HEK293 (cell line): Measurements from ENCODE around the gene LRRC8E.

Experiments
- CTCF ChIA-PET: fragments of 350-600 bp; formaldehyde crosslinking; extraction: SDS; loops from one replicate; lab custom pipeline; 2021; ENCODE audit warnings: antibody characterized with exemption; lab: Yijun Ruan, JAX
- POLR2A ChIA-PET: fragments of 300-600 bp; formaldehyde crosslinking; extraction: SDS; loops from one replicate; lab custom pipeline; 2020; ENCODE audit warnings: antibody characterized with exemption, inconsistent platforms; lab: Yijun Ruan, JAX
- H3K27ac ChIP-seq: fragments of 200-500 bp; sonication (Bioruptor generic); 2 replicates; pipeline ENCODE4 v1.5.1; 2014; ENCODE audit warnings: low read depth, low read length, control low read depth, inconsistent platforms; ENCODE audit errors: extremely low read depth
- H3K36me3 ChIP-seq, 2 experiments: fragments of 200-500 bp in 1 of 2; sonication (Bioruptor generic) in 1 of 2; 1 replicate in 1 of 2; 2 replicates in 1 of 2; pipeline ENCODE4 v1.5.1; 2014 to 2017; ENCODE audit warnings: inconsistent platforms in 2 of 2, low read length in 2 of 2; ENCODE audit not compliant: control insufficient read depth in 2 of 2, insufficient read depth in 1 of 2
- H3K4me1 ChIP-seq: fragments of 200-500 bp; sonication (Bioruptor generic); 2 replicates; pipeline ENCODE4 v1.5.1; 2014; ENCODE audit warnings: mild to moderate bottlenecking, low read length, inconsistent platforms; ENCODE audit not compliant: control insufficient read depth, insufficient read depth
- H3K4me3 ChIP-seq: 2 replicates; pipeline ENCODE4 v1.5.1; 2011; ENCODE audit warnings: low read depth, mild to moderate bottlenecking, control low read depth, low read length, moderate library complexity
- H3K9me3 ChIP-seq: fragments of 200-500 bp; sonication (Bioruptor generic); 2 replicates; pipeline ENCODE4 v1.5.1; 2014; ENCODE audit warnings: low read depth, low read length, inconsistent platforms; ENCODE audit not compliant: control insufficient read depth, insufficient read depth
- IKZF3 ChIP-seq: fragments of 450-650 bp; IDR thresholded peaks from 2 replicates; pipeline ENCODE4 v1.5.0; 2018; ENCODE audit warnings: missing biosample characterization, mild to moderate bottlenecking, missing genetic modification characterization, moderate library complexity
- PBX3 ChIP-seq: sonication (generic); formaldehyde crosslinking; IDR thresholded peaks from 2 replicates; pipeline ENCODE4 v1.8.1; 2022; ENCODE audit warnings: mild to moderate bottlenecking, moderate library complexity, missing genetic modification reagents
- PRDM10 ChIP-seq: fragments of 450-650 bp; formaldehyde crosslinking; IDR thresholded peaks from 2 replicates; pipeline ENCODE4 v1.5.1; 2016; ENCODE audit warnings: missing biosample characterization, missing genetic modification characterization
- SP3 ChIP-seq: fragments of 450-650 bp; formaldehyde crosslinking; IDR thresholded peaks from 2 replicates; pipeline ENCODE4 v1.5.1; 2016; ENCODE audit warnings: missing biosample characterization, missing genetic modification characterization
- SP7 ChIP-seq: fragments of 450-650 bp; formaldehyde crosslinking; IDR thresholded peaks from 2 replicates; pipeline ENCODE4 v1.5.1; 2016; ENCODE audit warnings: missing biosample characterization, missing genetic modification characterization
- WT1 ChIP-seq: fragments of 450-650 bp; formaldehyde crosslinking; IDR thresholded peaks from 2 replicates; pipeline ENCODE4 v1.5.1; 2016; ENCODE audit warnings: missing biosample characterization, missing genetic modification characterization
- ZBTB49 ChIP-seq: fragments of 450-650 bp; formaldehyde crosslinking; IDR thresholded peaks from 2 replicates; pipeline ENCODE4 v1.5.1; 2016; ENCODE audit warnings: missing biosample characterization, missing genetic modification characterization, low read depth
- ZFHX2 ChIP-seq: fragments of 450-650 bp; formaldehyde crosslinking; conservative IDR thresholded peaks from 2 replicates; pipeline ENCODE4 v1.5.1; 2016; ENCODE audit warnings: missing biosample characterization, missing genetic modification characterization
- ZFP3 ChIP-seq: fragments of 450-650 bp; formaldehyde crosslinking; IDR thresholded peaks from 2 replicates; pipeline ENCODE4 v1.5.1; 2016; ENCODE audit warnings: low read depth, missing biosample characterization, missing genetic modification characterization
- ZFP37 ChIP-seq: fragments of 450-650 bp; formaldehyde crosslinking; IDR thresholded peaks from 2 replicates; pipeline ENCODE4 v1.5.1; 2016; ENCODE audit warnings: missing biosample characterization, missing genetic modification characterization
- ZFP69B ChIP-seq: fragments of 450-650 bp; formaldehyde crosslinking; IDR thresholded peaks from 2 replicates; pipeline ENCODE4 v1.5.1; 2016; ENCODE audit warnings: missing biosample characterization, missing genetic modification characterization
- ZNF157 ChIP-seq: fragments of 450-650 bp; formaldehyde crosslinking; IDR thresholded peaks from 2 replicates; pipeline ENCODE4 v1.5.1; 2016; ENCODE audit warnings: missing biosample characterization, missing genetic modification characterization
- ZNF350 ChIP-seq: fragments of 450-650 bp; formaldehyde crosslinking; IDR thresholded peaks from 2 replicates; pipeline ENCODE4 v1.5.0; 2017; ENCODE audit warnings: missing biosample characterization, mild to moderate bottlenecking, missing genetic modification characterization
- ZNF391 ChIP-seq: fragments of 450-650 bp; formaldehyde crosslinking; IDR thresholded peaks from 2 replicates; pipeline ENCODE4 v1.5.1; 2016; ENCODE audit warnings: low read depth, missing biosample characterization, missing genetic modification characterization, borderline replicate concordance
- ZNF404 ChIP-seq: fragments of 450-650 bp; formaldehyde crosslinking; IDR thresholded peaks from 2 replicates; pipeline ENCODE4 v1.5.1; 2017; ENCODE audit warnings: missing biosample characterization, missing genetic modification characterization
- ZNF423 ChIP-seq: fragments of 450-650 bp; formaldehyde crosslinking; IDR thresholded peaks from 2 replicates; pipeline ENCODE4 v1.5.1; 2016; ENCODE audit warnings: missing biosample characterization, missing genetic modification characterization
- ZNF529 ChIP-seq: fragments of 450-650 bp; formaldehyde crosslinking; IDR thresholded peaks from 2 replicates; pipeline ENCODE4 v1.5.1; 2017; ENCODE audit warnings: missing genetic modification characterization, missing biosample characterization; ENCODE audit not compliant: insufficient replicate concordance
- ZNF544 ChIP-seq: fragments of 450-650 bp; formaldehyde crosslinking; IDR thresholded peaks from 2 replicates; pipeline ENCODE4 v1.5.0; 2017; ENCODE audit warnings: missing biosample characterization, missing genetic modification characterization
- ZNF549 ChIP-seq: fragments of 450-650 bp; IDR thresholded peaks from 2 replicates; pipeline ENCODE4 v1.5.1; 2018; ENCODE audit warnings: missing biosample characterization, missing genetic modification characterization, mild to moderate bottlenecking, inconsistent platforms, moderate library complexity
- ZNF639 ChIP-seq: fragments of 450-650 bp; formaldehyde crosslinking; IDR thresholded peaks from 2 replicates; pipeline ENCODE4 v1.5.1; 2016; ENCODE audit warnings: missing biosample characterization, missing genetic modification characterization
- TF ChIP-seq, protein P1 (sequence below): fragments of 450-650 bp; formaldehyde crosslinking; IDR thresholded peaks from 2 replicates; pipeline ENCODE4 v1.5.1; 2016; ENCODE audit warnings: missing biosample characterization, missing genetic modification characterization

LRRC8E gene

DNA sequence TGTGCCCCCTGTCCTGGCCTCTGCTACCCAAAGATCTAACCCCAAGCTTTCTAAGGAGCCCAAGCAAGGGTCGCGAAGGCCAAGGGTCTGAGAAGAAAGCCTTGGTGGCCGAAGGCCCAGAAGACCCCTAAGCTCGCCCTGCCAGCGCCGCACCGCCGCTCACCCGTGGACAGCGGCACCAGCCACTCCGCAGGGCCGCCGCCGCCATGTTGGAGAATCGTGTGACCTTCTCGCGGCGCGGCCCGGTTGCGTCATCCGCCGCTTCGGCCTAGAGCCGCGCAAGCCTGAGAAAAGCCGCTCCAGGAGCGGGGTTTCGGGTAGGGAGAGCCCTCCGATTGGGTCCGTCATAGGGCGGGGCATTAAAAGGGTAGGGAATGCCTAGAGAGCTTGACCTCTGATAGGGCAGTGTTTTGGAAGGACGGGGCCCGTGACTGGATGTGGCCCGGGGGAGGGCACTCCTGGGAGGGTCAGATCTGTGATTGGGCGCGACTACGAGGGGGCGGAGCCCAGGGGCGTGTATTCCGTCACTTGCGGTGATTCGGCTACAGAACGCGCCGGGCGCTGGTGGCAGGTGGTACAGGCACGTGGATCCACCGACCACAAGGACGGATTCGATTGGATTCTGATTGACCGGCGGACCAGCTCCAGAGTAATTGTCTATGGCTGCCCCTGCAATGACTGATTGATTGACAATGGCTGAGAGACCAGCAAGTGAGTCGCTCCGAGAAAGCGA, 55.3 kb downstream of the LRRC8E start, which contains the start of gene TIMM44 (continued):
- 0 out of 2 replicates have a peak, but pooled peaks have one; percentile 16 for TF ChIP-seq ZNF639 (tag by site-specific recombination)
- TF ChIP-seq ZNF157 (tag by site-specific recombination): no peak
- peak; percentile 73 for TF ChIP-seq ZFP37 (tag by site-specific recombination)

DNA sequence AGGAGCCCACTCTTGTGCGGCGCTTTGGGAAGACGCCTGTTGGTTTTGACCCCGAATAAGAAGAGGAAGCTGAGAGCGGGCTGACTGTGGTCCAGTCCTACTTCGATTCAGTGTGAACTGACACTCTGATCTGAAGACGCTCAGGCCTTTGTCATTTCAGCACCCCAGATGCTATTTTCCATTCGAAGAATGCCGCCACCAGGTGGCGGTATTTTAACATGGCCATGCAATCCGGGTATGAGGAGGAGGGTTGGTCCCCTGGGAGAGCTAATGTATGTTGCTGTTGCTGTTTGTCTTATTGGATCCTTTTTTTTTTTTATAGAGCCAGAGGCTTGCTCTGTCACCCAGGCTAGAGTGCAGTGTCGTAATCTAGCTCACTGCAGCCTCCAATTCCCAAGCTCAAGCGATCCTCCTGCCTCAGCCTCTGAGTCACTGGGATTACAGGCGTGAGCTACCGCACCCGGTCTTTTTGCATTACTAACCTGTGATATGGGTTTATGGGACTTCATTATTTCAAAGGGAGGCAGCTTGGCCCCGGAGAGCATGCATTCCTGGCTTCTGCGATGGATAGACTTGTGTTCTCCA, 56.0 kb downstream of the LRRC8E start:
- POLR2A ChIA-PET: interaction anchor here (0.5 to 4.2 kb wide), 34 partner anchors 8 to 875 kb away, joined by 3 to 60 read pairs (median 5); partner anchors contain the start of genes CTXN1, ELAVL1, MAP2K7 and PET100
- H3K4me1 ChIP-seq: no peaks in the 10 kb centered on the region
- peak overlapping the region; percentile 58 for H3K4me3 ChIP-seq
- no peaks in the 10 kb centered on the region for H3K9me3 ChIP-seq
- CTCF ChIA-PET: interaction anchor here (0.5 to 2.6 kb wide), 39 partner anchors 9 to 450 kb away, joined by 3 to 26 read pairs (median 4); partner anchors contain the start of genes CTXN1, MAP2K7 and SNAPC2
- peaks cover 0 to 25% of the 10 kb centered on the region in 2 experiments; a peak in 2 of 3 replicates for H3K36me3 ChIP-seq
- H3K27ac ChIP-seq: peak overlapping the region; percentile 53; the same call in 1 of the 2 replicates
- TF ChIP-seq ZNF391: peak; percentile 100
- 0 out of 2 replicates have a peak, but pooled peaks have one; percentile 22 for TF ChIP-seq WT1
- no peak for TF ChIP-seq ZNF350
- no peak for TF ChIP-seq ZNF544 (tag by site-specific recombination)
- no peak for TF ChIP-seq IKZF3 (tag by site-specific recombination)
- no peak for TF ChIP-seq ZNF529
- peak; percentile 65 for TF ChIP-seq ZNF639 (tag by site-specific recombination)
- TF ChIP-seq ZBTB49 (tag by site-specific recombination): no peak
- TF ChIP-seq ZFHX2: peak; percentile 36
- 0 out of 2 replicates have a peak, but pooled peaks have one; percentile 17 for TF ChIP-seq PRDM10 (tag by site-specific recombination)
- peak; percentile 61; the same call in 1 of the 2 replicates for TF ChIP-seq ZFP69B (tag by site-specific recombination)
- no peak for TF ChIP-seq ZFP3 (tag by site-specific recombination)
- no peak for TF ChIP-seq PBX3 (CRISPR knock-in tag)
- TF ChIP-seq ZNF404 (tag by site-specific recombination): no peak
- TF ChIP-seq ZNF423 (tag by site-specific recombination): no peak
- TF ChIP-seq SP3 (tag by site-specific recombination): no peak
- TF ChIP-seq ZNF549: no peak
- TF ChIP-seq, protein P1, sequence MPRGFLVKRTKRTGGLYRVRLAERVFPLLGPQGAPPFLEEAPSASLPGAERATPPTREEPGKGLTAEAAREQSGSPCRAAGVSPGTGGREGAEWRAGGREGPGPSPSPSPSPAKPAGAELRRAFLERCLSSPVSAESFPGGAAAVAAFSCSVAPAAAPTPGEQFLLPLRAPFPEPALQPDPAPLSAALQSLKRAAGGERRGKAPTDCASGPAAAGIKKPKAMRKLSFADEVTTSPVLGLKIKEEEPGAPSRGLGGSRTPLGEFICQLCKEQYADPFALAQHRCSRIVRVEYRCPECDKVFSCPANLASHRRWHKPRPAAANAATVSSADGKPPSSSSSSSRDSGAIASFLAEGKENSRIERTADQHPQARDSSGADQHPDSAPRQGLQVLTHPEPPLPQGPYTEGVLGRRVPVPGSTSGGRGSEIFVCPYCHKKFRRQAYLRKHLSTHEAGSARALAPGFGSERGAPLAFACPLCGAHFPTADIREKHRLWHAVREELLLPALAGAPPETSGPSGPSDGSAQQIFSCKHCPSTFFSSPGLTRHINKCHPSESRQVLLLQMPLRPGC (tag by site-specific recombination): peak; percentile 64
- TF ChIP-seq SP7 (tag by site-specific recombination): peak; percentile 74; the same call in 1 of the 2 replicates
